Caco-2 (cell line): ENCODE results near the gene INHBC. TPM values are rescaled to one million over a fixed set of nuclear protein-coding genes. Genes with fewer than 3 reads are reported as not detected.
A peak's percentile ranks its signal among the peaks of the same experiment; 100 is the strongest.

ENCODE experiments used
- BruUV-seq: library from RNA; stranded (reverse); fragments of 400-500 nt; replicated peaks from 2 replicates; lab custom pipeline; 2021; lab: Mats Ljungman, UMichigan
- CTCF ChIA-PET: fragments of 300-600 bp; sonication (Branson Sonifier 250); formaldehyde crosslinking; loops from one replicate; lab custom pipeline; 2022; ENCODE audit warnings: antibody characterized with exemption; lab: Charles Lee
- POLR2A ChIA-PET: fragments of 300-600 bp; sonication (Branson Sonifier 250); formaldehyde crosslinking; loops from one replicate; lab custom pipeline; 2022; ENCODE audit warnings: antibody characterized with exemption; lab: Charles Lee
- DNase-seq, 2 experiments: peaks; one replicate each; pipeline versions ENCODE4 v3.0.0 to v3.0.0-alpha.2; 2020 to 2022
- H3K27me3 ChIP-seq: replicated peaks from 2 replicates; pipeline ENCODE4 v1.6.0; 2011; ENCODE audit warnings: low read length; ENCODE audit not compliant: control insufficient read depth, insufficient read depth
- H3K36me3 ChIP-seq: 2 replicates; pipeline ENCODE4 v1.5.1; 2011; ENCODE audit warnings: low read length; ENCODE audit not compliant: control insufficient read depth, insufficient read depth
- H3K4me1 ChIP-seq: fragments of 250-450 bp; sonication (Bioruptor Pico); 2 replicates; pipeline ENCODE4 v1.5.1; 2020; ENCODE audit warnings: mild to moderate bottlenecking
- H3K4me3 ChIP-seq: 2 replicates; pipeline ENCODE4 v1.5.1; 2011; ENCODE audit warnings: low read depth, mild to moderate bottlenecking, control low read depth, low read length
- H3K9me3 ChIP-seq: fragments of 250-450 bp; sonication (Bioruptor Pico); 2 replicates; pipeline ENCODE4 v1.5.1; 2020; ENCODE audit warnings: mild to moderate bottlenecking, moderate library complexity
- H3K27ac Mint-ChIP-seq: one replicate; pipeline ENCODE4 v1.8.0; 2022; ENCODE audit warnings: mixed read lengths; ENCODE audit not compliant: unreplicated experiment
- H3K27me3 Mint-ChIP-seq: one replicate; pipeline ENCODE4 v1.8.0; 2022; ENCODE audit warnings: mixed read lengths; ENCODE audit not compliant: insufficient read depth, unreplicated experiment
- H3K36me3 Mint-ChIP-seq: one replicate; pipeline ENCODE4 v1.8.0; 2022; ENCODE audit warnings: mild to moderate bottlenecking, mixed read lengths; ENCODE audit not compliant: insufficient read depth, unreplicated experiment
- H3K4me1 Mint-ChIP-seq: one replicate; pipeline ENCODE4 v1.8.0; 2022; ENCODE audit warnings: low read depth, mixed read lengths; ENCODE audit not compliant: unreplicated experiment
- H3K4me3 Mint-ChIP-seq: one replicate; pipeline ENCODE4 v1.8.0; 2022; ENCODE audit warnings: mild to moderate bottlenecking, moderate library complexity, mixed read lengths; ENCODE audit not compliant: unreplicated experiment
- H3K9me3 Mint-ChIP-seq: one replicate; pipeline ENCODE4 v1.8.0; 2022; ENCODE audit warnings: mixed read lengths; ENCODE audit not compliant: unreplicated experiment
- intact Hi-C: fragments of 100-400 bp; cut with micrococcal nuclease; formaldehyde crosslinking; loops from one replicate; pipeline ENCODE4 v1.10.0; 2022; ENCODE audit not compliant: unreplicated experiment
- total RNA-seq: library from RNA; stranded (reverse); gene quantifications from 2 replicates; pipeline ENCODE4 v1.2.3, GENCODE V29; 2022
- TF ChIP-seq, protein P1 (sequence below), 2 experiments: fragments of 200-600 bp in 1 of 2; IDR thresholded peaks; 1 replicate in 1 of 2; 2 replicates in 1 of 2; pipeline versions ENCODE4 v1.5.1 to v1.8.0; 2011 to 2022; ENCODE audit warnings: antibody characterized with exemption in 1 of 2, control low read depth in 1 of 2, inconsistent platforms in 1 of 2, low read depth in 1 of 2, low read length in 1 of 2, mild to moderate bottlenecking in 1 of 2, moderate library complexity in 1 of 2; ENCODE audit not compliant: insufficient read depth in 1 of 2, severe bottlenecking in 1 of 2, unreplicated experiment in 1 of 2

The INHBC gene
- total RNA-seq, 1 experiment from 2014 or later: not detected

GRCh38 chr12:57476162-57476992 lies 41.8 kb downstream of the INHBC start:
- no peak for DNase-seq
- Histone ChIP-seq H3K9me3 (no peaks in the 10 kb centered on the region), H3K4me1 (no peaks in the 10 kb centered on the region), H3K36me3 (no peaks in the 10 kb centered on the region), H3K27me3 (no peaks in the 10 kb centered on the region), H3K4me3 (peak overlapping the region; percentile 16)
- H3K4me3 Mint-ChIP-seq: peak overlapping the region; percentile 54
- TF ChIP-seq, protein P1, sequence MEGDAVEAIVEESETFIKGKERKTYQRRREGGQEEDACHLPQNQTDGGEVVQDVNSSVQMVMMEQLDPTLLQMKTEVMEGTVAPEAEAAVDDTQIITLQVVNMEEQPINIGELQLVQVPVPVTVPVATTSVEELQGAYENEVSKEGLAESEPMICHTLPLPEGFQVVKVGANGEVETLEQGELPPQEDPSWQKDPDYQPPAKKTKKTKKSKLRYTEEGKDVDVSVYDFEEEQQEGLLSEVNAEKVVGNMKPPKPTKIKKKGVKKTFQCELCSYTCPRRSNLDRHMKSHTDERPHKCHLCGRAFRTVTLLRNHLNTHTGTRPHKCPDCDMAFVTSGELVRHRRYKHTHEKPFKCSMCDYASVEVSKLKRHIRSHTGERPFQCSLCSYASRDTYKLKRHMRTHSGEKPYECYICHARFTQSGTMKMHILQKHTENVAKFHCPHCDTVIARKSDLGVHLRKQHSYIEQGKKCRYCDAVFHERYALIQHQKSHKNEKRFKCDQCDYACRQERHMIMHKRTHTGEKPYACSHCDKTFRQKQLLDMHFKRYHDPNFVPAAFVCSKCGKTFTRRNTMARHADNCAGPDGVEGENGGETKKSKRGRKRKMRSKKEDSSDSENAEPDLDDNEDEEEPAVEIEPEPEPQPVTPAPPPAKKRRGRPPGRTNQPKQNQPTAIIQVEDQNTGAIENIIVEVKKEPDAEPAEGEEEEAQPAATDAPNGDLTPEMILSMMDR (IDR thresholded peaks at IDR 0.05; ENCODE audit: insufficient read depth in 1 of 2, low read depth in 1 of 2, low read length in 1 of 2, severe bottlenecking in 1 of 2, unreplicated experiment in 1 of 2): no peak
- intact Hi-C loops: no loop called here
- ChIA-PET CTCF (no interaction called here), POLR2A (interaction anchor here (0.5 kb wide), 2 partner anchors 163 to 1390 kb away, joined by 3 to 11 read pairs; no protein-coding TSS in a partner anchor)
- H3K9me3 Mint-ChIP-seq: no peaks in the 10 kb centered on the region
- no peaks in the 10 kb centered on the region for H3K4me1 Mint-ChIP-seq
- no peaks in the 10 kb centered on the region for H3K36me3 Mint-ChIP-seq
- H3K27me3 Mint-ChIP-seq: peaks cover 15% of the 10 kb centered on the region
- BruUV-seq: no TSS peak
- H3K27ac Mint-ChIP-seq: no peak overlapping the region

- peaks cover 19% of the 10 kb centered on the region for H3K27me3 Mint-ChIP-seq
- intact Hi-C loops: no loop called here
- Histone ChIP-seq H3K4me3 (no peak overlapping the region), H3K27me3 (no peaks in the 10 kb centered on the region), H3K9me3 (no peaks in the 10 kb centered on the region), H3K4me1 (no peaks in the 10 kb centered on the region), H3K36me3 (no peaks in the 10 kb centered on the region)
- DNase-seq: no peak
- ChIA-PET CTCF (no interaction called here), POLR2A (interaction anchor here (0.5 kb wide), 2 partner anchors 164 to 1391 kb away, joined by 3 to 11 read pairs; no protein-coding TSS in a partner anchor)
- no TSS peak for BruUV-seq
- H3K27ac Mint-ChIP-seq: no peak overlapping the region
- TF ChIP-seq, protein P1 (IDR thresholded peaks at IDR 0.05; ENCODE audit: insufficient read depth in 1 of 2, low read depth in 1 of 2, low read length in 1 of 2, severe bottlenecking in 1 of 2, unreplicated experiment in 1 of 2): no peak
- H3K9me3 Mint-ChIP-seq: no peaks in the 10 kb centered on the region
- no peaks in the 10 kb centered on the region for H3K36me3 Mint-ChIP-seq
- peaks cover 4% of the 10 kb centered on the region for H3K4me1 Mint-ChIP-seq
- H3K4me3 Mint-ChIP-seq: no peak overlapping the region
Observed at GRCh38 chr12:57476993-57477709, 42.6 kb downstream of the INHBC start.
